ENCODE measurements around the gene CMSS1.
"Not testable (repeated sequence)": the region's sequence is repeated elsewhere in the genome, so short reads cannot be mapped to it uniquely, and the experiment has no call there.

The CMSS1 gene

GRCh38 chr3:100087198-100087597 is 269.5 kb downstream of the CMSS1 start:
- no peak for DNase-seq

- DNase-seq = no peak
These were observed 271.2 kb downstream of the CMSS1 start for GRCh38 chr3:100088735-100089368.

GRCh38 chr3:100089812-100090668 is 272.4 kb downstream of the CMSS1 start:
- DNase-seq = no peak

- no peak for DNase-seq
These were observed 273.0 kb downstream of the CMSS1 start for GRCh38 chr3:100090669-100091005.

- DNase-seq = no peak
These were observed 276.2 kb downstream of the CMSS1 start for GRCh38 chr3:100093831-100094230.

- DNase-seq = not testable (repeated sequence)
These were observed 278.6 kb downstream of the CMSS1 start for GRCh38 chr3:100096286-100096685.

GRCh38 chr3:100096866-100097265 is 279.2 kb downstream of the CMSS1 start:
- no peak for DNase-seq

GRCh38 chr3:100097919-100098783 is 280.5 kb downstream of the CMSS1 start:
- no peak for DNase-seq

GRCh38 chr3:100098784-100099070 is 281.1 kb downstream of the CMSS1 start:
- no peak for DNase-seq

GRCh38 chr3:100099621-100100020 is 282.0 kb downstream of the CMSS1 start:
- no peak for DNase-seq

GRCh38 chr3:100100425-100100824 is 282.8 kb downstream of the CMSS1 start:
- DNase-seq = no peak

GRCh38 chr3:100102757-100103156 is 285.1 kb downstream of the CMSS1 start:
- DNase-seq = no peak

- DNase-seq = no peak
These were observed 286.1 kb downstream of the CMSS1 start for GRCh38 chr3:100103558-100104441.

- no peak for DNase-seq
These were observed 286.8 kb downstream of the CMSS1 start for GRCh38 chr3:100104442-100104798.

- no peak for DNase-seq
These were observed 287.3 kb downstream of the CMSS1 start for GRCh38 chr3:100104817-100105413.

- no peak for DNase-seq
These were observed 287.8 kb downstream of the CMSS1 start for GRCh38 chr3:100105501-100105900.

- no peak for DNase-seq
These were observed 288.4 kb downstream of the CMSS1 start for GRCh38 chr3:100106094-100106493.

- no peak for DNase-seq
These were observed 289.0 kb downstream of the CMSS1 start for GRCh38 chr3:100106531-100107141.

GRCh38 chr3:100107221-100107814 is 289.7 kb downstream of the CMSS1 start:
- DNase-seq = no peak

- DNase-seq = no peak
These were observed 290.9 kb downstream of the CMSS1 start for GRCh38 chr3:100108464-100109079.

- no peak for DNase-seq
These were observed 292.5 kb downstream of the CMSS1 start for GRCh38 chr3:100110162-100110561.
